ENCODE measurements around the gene BANP. TPM values are rescaled to one million over a fixed set of nuclear protein-coding genes. Genes with fewer than 3 reads are reported as not detected.
"Not testable (repeated sequence)": the region's sequence is repeated elsewhere in the genome, so short reads cannot be mapped to it uniquely, and the experiment has no call there.

BANP gene
- total RNA-seq, 1 experiment from 2014 or later = 24.9 TPM

- DNase-seq (ENCODE audit: low read depth) = peak; percentile 8
These were observed 63.1 kb downstream of the BANP start for GRCh38 chr16:88014252-88014781.

GRCh38 chr16:88014954-88015805 is 63.9 kb downstream of the BANP start:
- DNase-seq (ENCODE audit: low read depth) = no peak

- DNase-seq (ENCODE audit: low read depth) = no peak
These were observed 64.5 kb downstream of the BANP start for GRCh38 chr16:88015806-88016140.

- DNase-seq (ENCODE audit: low read depth) = not testable (repeated sequence)
These were observed 65.2 kb downstream of the BANP start for GRCh38 chr16:88016386-88016785.

GRCh38 chr16:88016964-88017363 is 65.7 kb downstream of the BANP start:
- DNase-seq (ENCODE audit: low read depth) = no peak

- no peak for DNase-seq (ENCODE audit: low read depth)
These were observed 66.4 kb downstream of the BANP start for GRCh38 chr16:88017587-88018101.

GRCh38 chr16:88018382-88018781 is 67.1 kb downstream of the BANP start:
- DNase-seq (ENCODE audit: low read depth) = not testable (repeated sequence)

GRCh38 chr16:88019041-88019820 is 68.0 kb downstream of the BANP start:
- not testable (repeated sequence) for DNase-seq (ENCODE audit: low read depth)

- no peak for DNase-seq (ENCODE audit: low read depth)
These were observed 68.7 kb downstream of the BANP start for GRCh38 chr16:88019821-88020515.

GRCh38 chr16:88020516-88020885 is 69.3 kb downstream of the BANP start:
- no peak for DNase-seq (ENCODE audit: low read depth)

GRCh38 chr16:88021041-88021970 is 70.1 kb downstream of the BANP start:
- not testable (repeated sequence) for DNase-seq (ENCODE audit: low read depth)

GRCh38 chr16:88022076-88023042 is 71.1 kb downstream of the BANP start:
- no peak for DNase-seq (ENCODE audit: low read depth)

GRCh38 chr16:88023366-88023765 is 72.1 kb downstream of the BANP start:
- no peak for DNase-seq (ENCODE audit: low read depth)

GRCh38 chr16:88023786-88024185 is 72.6 kb downstream of the BANP start:
- no peak for DNase-seq (ENCODE audit: low read depth)

GRCh38 chr16:88024491-88025085 is 73.4 kb downstream of the BANP start:
- DNase-seq (ENCODE audit: low read depth) = peak; percentile 17

GRCh38 chr16:88025086-88025492 is 73.9 kb downstream of the BANP start:
- peak; percentile 74 for DNase-seq (ENCODE audit: low read depth)

- DNase-seq (ENCODE audit: low read depth) = not testable (repeated sequence)
These were observed 74.8 kb downstream of the BANP start for GRCh38 chr16:88025828-88026555.
